GM10847 (cell line): Measurements from ENCODE around the gene SPG11.
A peak's percentile ranks its signal among the peaks of the same experiment; 100 is the strongest.

Experiments
- POLR2A ChIP-seq: IDR thresholded peaks from 2 replicates; pipeline ENCODE4 v1.6.1; 2011; ENCODE audit not compliant: insufficient read length; ENCODE audit errors: extremely low read depth

Gene SPG11

GRCh38 chr15:44541282-44541958 lies 122.0 kb downstream of the SPG11 start:
- TF ChIP-seq POLR2A = no peak

GRCh38 chr15:44537735-44538240 lies 125.7 kb downstream of the SPG11 start:
- no peak for TF ChIP-seq POLR2A

GRCh38 chr15:44536962-44537734 lies 126.3 kb downstream of the SPG11 start, which contains the start of gene EIF3J:
TSS of gene EIF3J (plus strand) at chr15:44537147. CDS start at chr15:44537195, 48 bp downstream.
- peak; percentile 92 for TF ChIP-seq POLR2A

- no peak for TF ChIP-seq POLR2A
Measured at GRCh38 chr15:44536302-44536961, 127.0 kb downstream of the SPG11 start.

GRCh38 chr15:44535523-44536301 lies 127.8 kb downstream of the SPG11 start:
- TF ChIP-seq POLR2A = no peak

GRCh38 chr15:44535092-44535491 lies 128.4 kb downstream of the SPG11 start:
- TF ChIP-seq POLR2A = no peak

- no peak for TF ChIP-seq POLR2A
Measured at GRCh38 chr15:44532689-44533088, 130.8 kb downstream of the SPG11 start.

GRCh38 chr15:44530653-44531052 lies 132.8 kb downstream of the SPG11 start:
- TF ChIP-seq POLR2A = no peak

- no peak for TF ChIP-seq POLR2A
Measured at GRCh38 chr15:44529864-44530604, 133.4 kb downstream of the SPG11 start.

GRCh38 chr15:44527241-44527640 lies 136.2 kb downstream of the SPG11 start:
- no peak for TF ChIP-seq POLR2A

- no peak for TF ChIP-seq POLR2A
Measured at GRCh38 chr15:44525018-44525417, 138.4 kb downstream of the SPG11 start.

- TF ChIP-seq POLR2A = no peak
Measured at GRCh38 chr15:44519537-44519936, 143.9 kb downstream of the SPG11 start.

- TF ChIP-seq POLR2A = no peak
Measured at GRCh38 chr15:44516436-44516835, 147.0 kb downstream of the SPG11 start.
